HFFc6 (cell line): ENCODE data around the gene EFCC1. TPM values are rescaled to one million over a fixed set of nuclear protein-coding genes. Genes with fewer than 3 reads are reported as not detected.
A peak's percentile ranks its signal among the peaks of the same experiment; 100 is the strongest.

Experiments used
- DNase-seq: peaks from one replicate; pipeline ENCODE4 v3.0.0-alpha.2; 2018
- H3K27ac Mint-ChIP-seq: 2 replicates; pipeline ENCODE4 v1.8.0; 2020; ENCODE audit warnings: mild to moderate bottlenecking, mixed read lengths
- H3K27me3 Mint-ChIP-seq: 2 replicates; pipeline ENCODE4 v1.8.0; 2021; ENCODE audit warnings: mild to moderate bottlenecking, moderate library complexity, mixed read lengths; ENCODE audit not compliant: insufficient read depth
- H3K36me3 Mint-ChIP-seq: 2 replicates; pipeline ENCODE4 v1.8.0; 2021; ENCODE audit warnings: low read depth, mixed read lengths
- H3K4me1 Mint-ChIP-seq: 2 replicates; pipeline ENCODE4 v1.8.0; 2020; ENCODE audit warnings: low read depth, mixed read lengths
- H3K4me3 Mint-ChIP-seq: 2 replicates; pipeline ENCODE4 v1.8.0; 2020; ENCODE audit warnings: mild to moderate bottlenecking, moderate library complexity, mixed read lengths
- H3K9me3 Mint-ChIP-seq: 2 replicates; pipeline ENCODE4 v1.8.0; 2020; ENCODE audit warnings: mild to moderate bottlenecking, mixed read lengths
- CTCF ChIP-seq: fragments of 200-600 bp; sonication (generic); IDR thresholded peaks from 2 replicates; pipeline ENCODE4 v1.5.0; 2021; ENCODE audit warnings: antibody characterized with exemption, mild to moderate bottlenecking
- total RNA-seq, 6 experiments: library from RNA; stranded (reverse); fragmentation: NEBNext Ultra II Directional; extraction: Animal tissue kit (Norgen Biotek cat#: 25700); gene quantifications; 2 replicates in 1 of 6; 3 replicates in 5 of 6; pipeline ENCODE4 v1.2.3, GENCODE V29; 2021

Gene EFCC1
- total RNA-seq, 6 experiments from 2014 or later, result not detected

GRCh38 chr3:129039271-129040038, 38.4 kb downstream of the EFCC1 start:
- H3K27ac Mint-ChIP-seq, result no peak overlapping the region
- no peak overlapping the region for H3K4me3 Mint-ChIP-seq
- DNase-seq, result no peak
- peaks cover 4% of the 10 kb centered on the region; the same call in 1 of the 2 replicates for H3K36me3 Mint-ChIP-seq
- peaks cover 7% of the 10 kb centered on the region for H3K9me3 Mint-ChIP-seq
- no peak for TF ChIP-seq CTCF
- peaks cover 40% of the 10 kb centered on the region for H3K27me3 Mint-ChIP-seq
- no peaks in the 10 kb centered on the region for H3K4me1 Mint-ChIP-seq

- no peak for DNase-seq
- Mint-ChIP-seq H3K9me3 (peaks cover 7% of the 10 kb centered on the region), H3K4me1 (no peaks in the 10 kb centered on the region), H3K4me3 (no peak overlapping the region), H3K36me3 (peaks cover 9% of the 10 kb centered on the region; the same call in 1 of the 2 replicates), H3K27ac (no peak overlapping the region), H3K27me3 (peaks cover 45% of the 10 kb centered on the region)
- TF ChIP-seq CTCF, result 0 out of 2 replicates have a peak, but pooled peaks have one; percentile 9
Observed at GRCh38 chr3:129040039-129040336, 38.9 kb downstream of the EFCC1 start.

GRCh38 chr3:129040579-129041300, 39.6 kb downstream of the EFCC1 start:
- TF ChIP-seq CTCF, result no peak
- H3K27me3 Mint-ChIP-seq, result peaks cover 49% of the 10 kb centered on the region

DNA sequence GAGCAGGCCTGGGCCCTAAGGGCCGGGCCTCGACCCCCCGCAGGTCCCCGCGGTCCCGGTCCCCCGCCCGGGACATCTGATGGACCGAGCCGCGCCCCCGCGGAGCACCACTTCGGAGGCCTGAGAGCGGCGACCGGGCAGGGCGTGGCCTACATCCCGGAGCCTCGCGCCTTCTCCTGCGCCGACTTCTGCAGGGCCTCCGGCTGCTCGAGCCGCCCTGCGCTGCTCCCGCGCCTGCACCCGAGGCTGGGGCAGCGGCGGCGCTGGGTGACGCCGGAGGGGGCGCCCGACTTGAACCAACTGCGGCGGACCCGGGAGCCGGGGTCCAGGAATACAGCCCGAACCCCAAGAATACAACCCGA, 44.6 kb downstream of the EFCC1 start:
- H3K27me3 Mint-ChIP-seq, result peaks cover 38% of the 10 kb centered on the region
- H3K27ac Mint-ChIP-seq, result no peak overlapping the region
- TF ChIP-seq CTCF, result no peak
- H3K4me3 Mint-ChIP-seq, result no peak overlapping the region
- H3K9me3 Mint-ChIP-seq, result peaks cover 15% of the 10 kb centered on the region
- H3K36me3 Mint-ChIP-seq, result peaks cover 15% of the 10 kb centered on the region
- no peak for DNase-seq
- H3K4me1 Mint-ChIP-seq, result no peaks in the 10 kb centered on the region

More at GRCh38 chr3:129040579-129041300, 39.6 kb downstream of the EFCC1 start:
- DNase-seq, result no peak
- Mint-ChIP-seq H3K4me3 (no peak overlapping the region), H3K36me3 (peaks cover 9% of the 10 kb centered on the region; the same call in 1 of the 2 replicates), H3K27ac (no peak overlapping the region), H3K4me1 (no peaks in the 10 kb centered on the region), H3K9me3 (peaks cover 7% of the 10 kb centered on the region)

GRCh38 chr3:129046037-129046731, 45.1 kb downstream of the EFCC1 start:
- Mint-ChIP-seq H3K36me3 (peaks cover 15% of the 10 kb centered on the region), H3K27ac (no peak overlapping the region), H3K4me1 (no peaks in the 10 kb centered on the region), H3K27me3 (peaks cover 39% of the 10 kb centered on the region), H3K9me3 (peaks cover 15% of the 10 kb centered on the region), H3K4me3 (no peak overlapping the region)
- no peak for DNase-seq
- no peak for TF ChIP-seq CTCF
